Activated T-helper 2 cell treated with anti-CD3 and anti-CD28 coated beads, Interferon-gamma antibody, Interleukin-2, Interleukin-4, amounts not matched to agents 10 μg/mL and 5 μg/mL and 100 μg/mL, durations not matched to agents 14 hours and 24 hours and 36 hours (primary cell): ENCODE data around the gene CEP128. TPM values are rescaled to one million over a fixed set of nuclear protein-coding genes. Genes with fewer than 3 reads are reported as not detected.

Experiments used
- DNase-seq: peaks from one replicate; pipeline ENCODE4 v3.0.0; 2021; ENCODE audit warnings: low spot score
- H3K27ac Mint-ChIP-seq: one replicate; pipeline ENCODE4 v1.8.0; 2021; ENCODE audit warnings: mixed read lengths
- H3K27me3 Mint-ChIP-seq: one replicate; pipeline ENCODE4 v1.8.0; 2021; ENCODE audit warnings: low read depth, mixed read lengths
- H3K36me3 Mint-ChIP-seq: one replicate; pipeline ENCODE4 v1.8.0; 2021; ENCODE audit warnings: low read depth, mixed read lengths
- H3K4me1 Mint-ChIP-seq: one replicate; pipeline ENCODE4 v1.8.0; 2021; ENCODE audit warnings: low read depth, mixed read lengths
- H3K4me3 Mint-ChIP-seq: one replicate; pipeline ENCODE4 v1.8.0; 2021; ENCODE audit warnings: low read depth, mild to moderate bottlenecking, moderate library complexity, mixed read lengths
- H3K9me3 Mint-ChIP-seq: one replicate; pipeline ENCODE4 v1.8.0; 2021; ENCODE audit warnings: mixed read lengths
- intact Hi-C: fragments of 100-400 bp; cut with micrococcal nuclease; formaldehyde crosslinking; loops from one replicate; pipeline ENCODE4 v1.15.1; 2023
- total RNA-seq: library from RNA; stranded (reverse); gene quantifications from 2 replicates; pipeline ENCODE4 v1.2.3, GENCODE V29; 2022

Gene CEP128
- total RNA-seq, 1 donor from 2014 or later, result 18.0 TPM

GRCh38 chr14:80669426-80669825 is 272.1 kb downstream of the CEP128 start:
- intact Hi-C loops, result no loop called here
- Mint-ChIP-seq H3K27me3 (no peaks in the 10 kb centered on the region), H3K9me3 (peaks cover 30% of the 10 kb centered on the region), H3K36me3 (no peaks in the 10 kb centered on the region), H3K4me1 (peaks cover 3% of the 10 kb centered on the region), H3K4me3 (no peak overlapping the region), H3K27ac (no peak overlapping the region)
- DNase-seq, result no peak

GRCh38 chr14:80664576-80664975 is 277.0 kb downstream of the CEP128 start:
- intact Hi-C loops, result no loop called here
- Mint-ChIP-seq H3K4me3 (no peak overlapping the region), H3K4me1 (peaks cover 3% of the 10 kb centered on the region), H3K27ac (no peak overlapping the region), H3K27me3 (no peaks in the 10 kb centered on the region), H3K36me3 (no peaks in the 10 kb centered on the region), H3K9me3 (peaks cover 24% of the 10 kb centered on the region)
- DNase-seq, result no peak

- no peaks in the 10 kb centered on the region for H3K27me3 Mint-ChIP-seq
- H3K4me1 Mint-ChIP-seq, result peaks cover 3% of the 10 kb centered on the region
- intact Hi-C loops, result no loop called here
- no peaks in the 10 kb centered on the region for H3K36me3 Mint-ChIP-seq
- no peak for DNase-seq
- no peak overlapping the region for H3K27ac Mint-ChIP-seq
- H3K9me3 Mint-ChIP-seq, result peaks cover 13% of the 10 kb centered on the region
- H3K4me3 Mint-ChIP-seq, result no peak overlapping the region
Observed at GRCh38 chr14:80663541-80663940, 278.0 kb downstream of the CEP128 start.

GRCh38 chr14:80659783-80660182 is 281.8 kb downstream of the CEP128 start:
- H3K9me3 Mint-ChIP-seq, result no peaks in the 10 kb centered on the region
- H3K36me3 Mint-ChIP-seq, result no peaks in the 10 kb centered on the region
- no peaks in the 10 kb centered on the region for H3K4me1 Mint-ChIP-seq
- no peaks in the 10 kb centered on the region for H3K27me3 Mint-ChIP-seq
- no peak overlapping the region for H3K27ac Mint-ChIP-seq
- H3K4me3 Mint-ChIP-seq, result no peak overlapping the region
- intact Hi-C loops, result no loop called here
- DNase-seq, result no peak

- Mint-ChIP-seq H3K27me3 (no peaks in the 10 kb centered on the region), H3K4me3 (no peak overlapping the region), H3K9me3 (peaks cover under 1% of the 10 kb centered on the region), H3K36me3 (no peaks in the 10 kb centered on the region), H3K4me1 (no peaks in the 10 kb centered on the region), H3K27ac (no peak overlapping the region)
- intact Hi-C loops, result no loop called here
- DNase-seq, result no peak
Observed at GRCh38 chr14:80658733-80659132, 282.8 kb downstream of the CEP128 start.

GRCh38 chr14:80658155-80658554 is 283.4 kb downstream of the CEP128 start:
- Mint-ChIP-seq H3K9me3 (peaks cover 6% of the 10 kb centered on the region), H3K4me1 (no peaks in the 10 kb centered on the region), H3K27ac (no peak overlapping the region), H3K36me3 (no peaks in the 10 kb centered on the region), H3K4me3 (no peak overlapping the region), H3K27me3 (no peaks in the 10 kb centered on the region)
- no peak for DNase-seq
- intact Hi-C loops, result no loop called here

GRCh38 chr14:80653956-80654355 is 287.6 kb downstream of the CEP128 start:
- Mint-ChIP-seq H3K4me1 (no peaks in the 10 kb centered on the region), H3K9me3 (peaks cover 18% of the 10 kb centered on the region), H3K27me3 (no peaks in the 10 kb centered on the region), H3K27ac (no peak overlapping the region), H3K36me3 (no peaks in the 10 kb centered on the region), H3K4me3 (no peak overlapping the region)
- intact Hi-C loops, result no loop called here
- no peak for DNase-seq

GRCh38 chr14:80645667-80646413 is 295.7 kb downstream of the CEP128 start:
- no peaks in the 10 kb centered on the region for H3K36me3 Mint-ChIP-seq
- no peaks in the 10 kb centered on the region for H3K4me1 Mint-ChIP-seq
- no peak for DNase-seq
- no peak overlapping the region for H3K27ac Mint-ChIP-seq
- no peaks in the 10 kb centered on the region for H3K9me3 Mint-ChIP-seq
- H3K27me3 Mint-ChIP-seq, result no peaks in the 10 kb centered on the region
- H3K4me3 Mint-ChIP-seq, result no peak overlapping the region
- intact Hi-C loops, result no loop called here

GRCh38 chr14:80644826-80645225 is 296.7 kb downstream of the CEP128 start:
- no peaks in the 10 kb centered on the region for H3K4me1 Mint-ChIP-seq

GRCh38 chr14:80638620-80639515 is 302.7 kb downstream of the CEP128 start:
- Mint-ChIP-seq H3K27me3 (no peaks in the 10 kb centered on the region), H3K4me1 (no peaks in the 10 kb centered on the region), H3K27ac (no peak overlapping the region), H3K36me3 (no peaks in the 10 kb centered on the region), H3K4me3 (no peak overlapping the region), H3K9me3 (no peaks in the 10 kb centered on the region)
- no peak for DNase-seq
- intact Hi-C loops, result no loop called here

More at GRCh38 chr14:80644826-80645225, 296.7 kb downstream of the CEP128 start:
- Mint-ChIP-seq H3K27me3 (no peaks in the 10 kb centered on the region), H3K36me3 (no peaks in the 10 kb centered on the region), H3K27ac (no peak overlapping the region), H3K4me3 (no peak overlapping the region), H3K9me3 (no peaks in the 10 kb centered on the region)
- intact Hi-C loops, result no loop called here
- DNase-seq, result no peak

GRCh38 chr14:80637756-80638619 is 303.6 kb downstream of the CEP128 start:
- Mint-ChIP-seq H3K4me3 (no peak overlapping the region), H3K9me3 (no peaks in the 10 kb centered on the region), H3K27me3 (no peaks in the 10 kb centered on the region), H3K36me3 (no peaks in the 10 kb centered on the region), H3K27ac (no peak overlapping the region), H3K4me1 (no peaks in the 10 kb centered on the region)
- DNase-seq, result no peak
- intact Hi-C loops, result no loop called here

GRCh38 chr14:80636071-80636470 is 305.5 kb downstream of the CEP128 start:
- Mint-ChIP-seq H3K36me3 (no peaks in the 10 kb centered on the region), H3K27ac (no peak overlapping the region), H3K4me3 (no peak overlapping the region), H3K27me3 (no peaks in the 10 kb centered on the region), H3K9me3 (no peaks in the 10 kb centered on the region), H3K4me1 (no peaks in the 10 kb centered on the region)
- no peak for DNase-seq
- intact Hi-C loops, result no loop called here
